GM19397 (cell line): ENCODE measurements around the gene SNAPIN.
A peak's percentile ranks its signal among the peaks of the same experiment; 100 is the strongest.
"Not testable (repeated sequence)": the region's sequence is repeated elsewhere in the genome, so short reads cannot be mapped to it uniquely, and the experiment has no call there.

Experiments
- ATAC-seq: cut with Tn5 transposase; IDR thresholded peaks from one replicate; pipeline ENCODE4 v1.9.1; 2021; ENCODE audit warnings: mild to moderate bottlenecking, moderate library complexity; ENCODE audit not compliant: unreplicated experiment

SNAPIN gene

GRCh38 chr1:153626904-153627714, 31.4 kb upstream of the SNAPIN start, which contains the start of gene S100A13:
TSS of gene S100A13 (minus strand) at chr1:153627505. CDS start at chr1:153626472, 1,033 bp downstream.
- no peak for ATAC-seq

- ATAC-seq = no peak
These were observed 30.5 kb upstream of the SNAPIN start, which contains the start of gene S100A1 for GRCh38 chr1:153627715-153628626. TSS of gene S100A1 (plus strand) at chr1:153628434. CDS start at chr1:153630522, 2,088 bp downstream.

GRCh38 chr1:153628638-153629342, 29.7 kb upstream of the SNAPIN start:
- ATAC-seq = no peak

- no peak for ATAC-seq
These were observed 29.2 kb upstream of the SNAPIN start for GRCh38 chr1:153629343-153629665.

- no peak for ATAC-seq
These were observed 28.5 kb upstream of the SNAPIN start for GRCh38 chr1:153629971-153630370.

- no peak for ATAC-seq
These were observed 28.1 kb upstream of the SNAPIN start for GRCh38 chr1:153630384-153630783.

GRCh38 chr1:153631047-153632022, 27.2 kb upstream of the SNAPIN start:
- no peak for ATAC-seq

- ATAC-seq = no peak
These were observed 25.2 kb upstream of the SNAPIN start for GRCh38 chr1:153633161-153633753.

- peak; percentile 92 for ATAC-seq
These were observed 24.5 kb upstream of the SNAPIN start, which contains the start of gene CHTOP for GRCh38 chr1:153633754-153634665. TSS of gene CHTOP (plus strand) at chr1:153634066. CDS start at chr1:153636589, 2,523 bp downstream.

GRCh38 chr1:153635872-153636271, 22.6 kb upstream of the SNAPIN start:
- ATAC-seq = no peak

- no peak for ATAC-seq
These were observed 22.2 kb upstream of the SNAPIN start for GRCh38 chr1:153636312-153636711.

GRCh38 chr1:153638261-153638660, 20.2 kb upstream of the SNAPIN start:
- ATAC-seq = no peak

- no peak for ATAC-seq
These were observed 19.2 kb upstream of the SNAPIN start for GRCh38 chr1:153639280-153639679.

GRCh38 chr1:153640213-153640612, 18.3 kb upstream of the SNAPIN start:
- not testable (repeated sequence) for ATAC-seq

- no peak for ATAC-seq
These were observed 17.6 kb upstream of the SNAPIN start for GRCh38 chr1:153640861-153641260.

- ATAC-seq = no peak
These were observed 16.3 kb upstream of the SNAPIN start for GRCh38 chr1:153642161-153642560.

GRCh38 chr1:153643100-153643499, 15.4 kb upstream of the SNAPIN start:
- no peak for ATAC-seq

GRCh38 chr1:153643816-153644215, 14.7 kb upstream of the SNAPIN start:
- ATAC-seq = no peak
